HL-60 (cell line): ENCODE measurements around the gene SECISBP2L.

Experiments used
- CTCF ChIP-seq: IDR thresholded peaks from one replicate; pipeline ENCODE4 v1.5.1; 2011; ENCODE audit warnings: low read length, control low read depth, inconsistent platforms; ENCODE audit not compliant: insufficient read depth
- GABPA ChIP-seq: IDR thresholded peaks from 2 replicates; pipeline ENCODE4 v1.6.1; 2012; ENCODE audit warnings: low read depth
- POLR2AphosphoS5 ChIP-seq: IDR thresholded peaks from 2 replicates; pipeline ENCODE4 v1.6.1; 2012; ENCODE audit warnings: low read depth
- SPI1 ChIP-seq: IDR thresholded peaks from 2 replicates; pipeline ENCODE4 v1.6.1; 2012; ENCODE audit warnings: low read depth, mild to moderate bottlenecking, borderline replicate concordance

GRCh38 chr15:49038382-49038781, 7.9 kb downstream of the SECISBP2L start:
- TF ChIP-seq POLR2AphosphoS5 = no peak
- TF ChIP-seq CTCF = no peak
- no peak for TF ChIP-seq SPI1
- TF ChIP-seq GABPA = no peak
